ENCODE results near the gene EHF.

- TF ChIP-seq, protein P1, sequence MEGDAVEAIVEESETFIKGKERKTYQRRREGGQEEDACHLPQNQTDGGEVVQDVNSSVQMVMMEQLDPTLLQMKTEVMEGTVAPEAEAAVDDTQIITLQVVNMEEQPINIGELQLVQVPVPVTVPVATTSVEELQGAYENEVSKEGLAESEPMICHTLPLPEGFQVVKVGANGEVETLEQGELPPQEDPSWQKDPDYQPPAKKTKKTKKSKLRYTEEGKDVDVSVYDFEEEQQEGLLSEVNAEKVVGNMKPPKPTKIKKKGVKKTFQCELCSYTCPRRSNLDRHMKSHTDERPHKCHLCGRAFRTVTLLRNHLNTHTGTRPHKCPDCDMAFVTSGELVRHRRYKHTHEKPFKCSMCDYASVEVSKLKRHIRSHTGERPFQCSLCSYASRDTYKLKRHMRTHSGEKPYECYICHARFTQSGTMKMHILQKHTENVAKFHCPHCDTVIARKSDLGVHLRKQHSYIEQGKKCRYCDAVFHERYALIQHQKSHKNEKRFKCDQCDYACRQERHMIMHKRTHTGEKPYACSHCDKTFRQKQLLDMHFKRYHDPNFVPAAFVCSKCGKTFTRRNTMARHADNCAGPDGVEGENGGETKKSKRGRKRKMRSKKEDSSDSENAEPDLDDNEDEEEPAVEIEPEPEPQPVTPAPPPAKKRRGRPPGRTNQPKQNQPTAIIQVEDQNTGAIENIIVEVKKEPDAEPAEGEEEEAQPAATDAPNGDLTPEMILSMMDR (IDR thresholded peaks at IDR 0.05 in 4 of 5, conservative IDR thresholded peaks at IDR 0.05 in 1 of 5): no peak
- no peak for TF ChIP-seq POLR2A (IDR thresholded peaks at IDR 0.05)
These were observed 47.4 kb upstream of the EHF start for GRCh38 chr11:34573537-34573936.
